ENCODE results near the gene HDLBP. TPM values are rescaled to one million over a fixed set of nuclear protein-coding genes. Genes with fewer than 3 reads are reported as not detected.
A peak's percentile ranks its signal among the peaks of the same experiment; 100 is the strongest.
"Not testable (repeated sequence)": the region's sequence is repeated elsewhere in the genome, so short reads cannot be mapped to it uniquely, and the experiment has no call there.

HDLBP gene
- total RNA-seq, 2 experiments from 2014 or later, result 278 to 297 TPM

GRCh38 chr2:241323778-241324177 is 8.3 kb upstream of the HDLBP start:
- Mint-ChIP-seq H3K4me3 (no peak overlapping the region), H3K9me3 (no peaks in the 10 kb centered on the region), H3K4me1 (ENCODE audit: low read depth) (peaks cover 55% of the 10 kb centered on the region), H3K36me3 (ENCODE audit: low read depth) (peaks cover 47% of the 10 kb centered on the region), H3K27ac (no peak overlapping the region), H3K27me3 (ENCODE audit: low read depth) (no peaks in the 10 kb centered on the region)
- CTCF ChIA-PET, result no interaction called here
- no peak for DNase-seq
- intact Hi-C loops (cut with micrococcal nuclease), result no loop called here

GRCh38 chr2:241321886-241322285 is 6.4 kb upstream of the HDLBP start:
- Mint-ChIP-seq H3K9me3 (no peaks in the 10 kb centered on the region), H3K27ac (peak overlapping the region; percentile 6), H3K27me3 (ENCODE audit: low read depth) (no peaks in the 10 kb centered on the region), H3K4me3 (no peak overlapping the region), H3K36me3 (ENCODE audit: low read depth) (peaks cover 48% of the 10 kb centered on the region), H3K4me1 (ENCODE audit: low read depth) (peaks cover 73% of the 10 kb centered on the region)
- CTCF ChIA-PET, result no interaction called here
- no peak for DNase-seq
- intact Hi-C loops (cut with micrococcal nuclease), result no loop called here

- CTCF ChIA-PET, result no interaction called here
- Mint-ChIP-seq H3K36me3 (ENCODE audit: low read depth) (peaks cover 53% of the 10 kb centered on the region), H3K27me3 (ENCODE audit: low read depth) (no peaks in the 10 kb centered on the region), H3K9me3 (no peaks in the 10 kb centered on the region), H3K4me3 (no peak overlapping the region), H3K4me1 (ENCODE audit: low read depth) (peaks cover 73% of the 10 kb centered on the region), H3K27ac (no peak overlapping the region)
- no peak for DNase-seq
- intact Hi-C loops (cut with micrococcal nuclease), result no loop called here
Observed at GRCh38 chr2:241321033-241321432, 5.6 kb upstream of the HDLBP start.

DNA sequence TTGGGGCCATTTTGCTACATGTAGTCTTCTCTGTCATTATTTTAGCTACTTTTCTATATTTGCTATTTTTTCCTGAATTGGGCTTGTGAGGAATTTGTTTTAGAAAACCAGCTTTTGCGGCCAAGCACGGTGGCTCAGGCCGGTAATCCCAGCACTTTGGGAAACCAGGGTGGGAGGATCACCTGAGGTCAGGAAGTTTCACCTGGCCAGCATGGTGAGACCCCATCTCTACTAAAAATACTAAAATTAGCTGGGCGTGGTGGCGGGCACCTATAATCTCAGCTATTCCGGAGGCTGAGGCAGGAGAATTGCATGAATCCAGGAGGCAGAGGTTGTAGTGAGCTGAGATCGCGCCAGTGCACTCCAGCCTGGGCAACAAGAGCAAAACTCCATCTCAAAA is 4.9 kb upstream of the HDLBP start:
- Mint-ChIP-seq H3K9me3 (no peaks in the 10 kb centered on the region), H3K4me1 (ENCODE audit: low read depth) (peaks cover 73% of the 10 kb centered on the region), H3K27ac (peak overlapping the region; percentile 43), H3K36me3 (ENCODE audit: low read depth) (peaks cover 50% of the 10 kb centered on the region), H3K27me3 (ENCODE audit: low read depth) (no peaks in the 10 kb centered on the region), H3K4me3 (peak overlapping the region; percentile 43)
- no peak for DNase-seq
- intact Hi-C loops (cut with micrococcal nuclease), result no loop called here
- CTCF ChIA-PET, result no interaction called here

GRCh38 chr2:241318830-241319229 is 3.4 kb upstream of the HDLBP start:
- intact Hi-C loops (cut with micrococcal nuclease), result loop anchor here (5.0 kb wide), 2 partner anchors 368 to 1182 kb away; partner anchors contain the start of genes COPS9 and DTYMK
- peak overlapping the region; percentile 14 for H3K4me3 Mint-ChIP-seq
- H3K9me3 Mint-ChIP-seq; DNase-seq; CTCF ChIA-PET; H3K27me3 Mint-ChIP-seq (ENCODE audit: low read depth); H3K27ac Mint-ChIP-seq: not testable (repeated sequence)
- peaks cover 66% of the 10 kb centered on the region for H3K4me1 Mint-ChIP-seq (ENCODE audit: low read depth)
- H3K36me3 Mint-ChIP-seq (ENCODE audit: low read depth), result peaks cover 41% of the 10 kb centered on the region

GRCh38 chr2:241317391-241317790 is 1.9 kb upstream of the HDLBP start:
- Mint-ChIP-seq H3K9me3 (no peaks in the 10 kb centered on the region), H3K36me3 (ENCODE audit: low read depth) (peaks cover 37% of the 10 kb centered on the region), H3K27me3 (ENCODE audit: low read depth) (no peaks in the 10 kb centered on the region), H3K27ac (peak overlapping the region; percentile 100), H3K4me3 (peak overlapping the region; percentile 100), H3K4me1 (ENCODE audit: low read depth) (peaks cover 71% of the 10 kb centered on the region)
- CTCF ChIA-PET, result no interaction called here
- intact Hi-C loops (cut with micrococcal nuclease), result loop anchor here (5.0 kb wide), 2 partner anchors 370 to 1180 kb away; partner anchors contain the start of genes COPS9 and DTYMK
- DNase-seq, result no peak

DNA sequence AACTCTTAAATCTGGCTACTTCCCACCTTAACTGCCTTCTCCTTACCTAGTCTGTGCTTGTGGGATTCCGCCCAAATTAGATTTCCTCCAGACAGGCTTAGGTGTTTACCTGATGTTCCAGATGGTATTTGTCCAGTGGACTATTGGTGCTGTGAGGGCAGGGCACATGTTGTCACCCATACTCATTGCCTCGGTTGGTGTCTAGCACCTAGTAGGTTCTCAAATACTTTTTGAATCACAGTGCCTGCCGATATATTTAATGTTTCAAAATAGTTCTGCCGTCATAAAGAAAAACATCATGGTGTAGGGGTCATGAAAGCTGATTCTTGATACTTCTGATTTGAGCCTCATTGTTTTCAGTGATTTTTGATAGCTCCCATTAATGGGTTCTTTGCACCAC is 1.4 kb upstream of the HDLBP start:
- Mint-ChIP-seq H3K27ac (peak overlapping the region; percentile 100), H3K36me3 (ENCODE audit: low read depth) (peaks cover 36% of the 10 kb centered on the region), H3K4me3 (peak overlapping the region; percentile 100), H3K27me3 (ENCODE audit: low read depth) (no peaks in the 10 kb centered on the region), H3K4me1 (ENCODE audit: low read depth) (peaks cover 71% of the 10 kb centered on the region), H3K9me3 (no peaks in the 10 kb centered on the region)
- intact Hi-C loops (cut with micrococcal nuclease), result loop anchor here (1.0 to 5.0 kb wide), 4 partner anchors 19 to 1180 kb away; partner anchors contain the start of genes COPS9 and DTYMK
- CTCF ChIA-PET, result interaction anchor here (0.6 kb wide), 1 partner anchor 27 kb away, joined by 3 read pairs; no protein-coding TSS in a partner anchor
- peak; percentile 16 for DNase-seq

DNA sequence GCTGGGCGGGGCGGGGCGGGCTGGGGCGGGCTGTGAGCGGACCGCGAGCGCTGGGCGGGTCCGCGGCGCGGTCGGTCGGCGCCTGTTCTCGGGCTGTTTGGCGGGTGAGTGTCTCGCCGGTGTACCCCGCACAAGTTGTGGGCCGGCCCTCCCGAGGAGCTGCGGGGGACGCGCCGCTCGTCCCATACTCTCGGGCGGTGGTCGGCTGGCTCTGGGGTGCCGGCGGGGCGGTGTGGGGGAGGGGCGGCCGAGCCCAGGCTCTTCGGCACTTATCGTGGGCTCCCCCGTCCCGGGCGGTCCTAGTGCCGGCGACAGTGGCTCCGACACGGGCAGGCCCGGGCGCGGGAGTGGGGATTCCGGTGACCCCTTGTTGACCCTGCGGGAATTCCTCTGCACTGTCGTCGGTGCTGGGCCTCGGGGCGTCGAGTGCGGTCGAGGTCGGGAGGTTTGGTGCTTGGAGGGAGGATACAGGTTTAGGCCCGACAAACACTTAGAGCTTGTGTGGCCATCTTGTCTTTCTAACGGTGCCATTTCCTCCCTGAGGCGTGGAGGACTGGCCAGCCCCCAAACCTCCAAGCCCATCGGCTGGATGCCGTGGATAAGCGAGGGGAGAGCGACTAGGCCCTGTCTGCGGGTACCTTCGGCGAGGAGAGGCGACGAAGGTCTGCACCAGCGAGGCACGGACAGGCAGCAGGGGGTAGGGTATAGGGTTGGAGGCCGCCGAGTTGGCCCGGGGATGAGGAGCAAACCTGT is 583 bp upstream of the HDLBP start, which contains the start of gene SEPTIN2:
SEPTIN2 (plus strand) TSS at position 47 of the 753 bp plus-strand sequence. CDS start 8,308 bp downstream, outside the sequence.
- Mint-ChIP-seq H3K9me3 (no peaks in the 10 kb centered on the region), H3K27me3 (ENCODE audit: low read depth) (no peaks in the 10 kb centered on the region), H3K27ac (peak within 1 kb of the TSS; percentile 100), H3K4me3 (peak within 1 kb of the TSS; percentile 100), H3K4me1 (ENCODE audit: low read depth) (peaks cover 71% of the 10 kb centered on the region), H3K36me3 (ENCODE audit: low read depth) (peaks cover 31% of the 10 kb centered on the region)
- peak; percentile 75 for DNase-seq
- CTCF ChIA-PET, result interaction anchor here (0.7 kb wide), 1 partner anchor 159 kb away, joined by 3 read pairs; no protein-coding TSS in a partner anchor
- intact Hi-C loops (cut with micrococcal nuclease), result loop anchor here (1.0 to 5.0 kb wide), 16 partner anchors 20 to 1179 kb away; partner anchors contain the start of genes ATG4B, CAPN10, COPS9 and DTYMK

DNA sequence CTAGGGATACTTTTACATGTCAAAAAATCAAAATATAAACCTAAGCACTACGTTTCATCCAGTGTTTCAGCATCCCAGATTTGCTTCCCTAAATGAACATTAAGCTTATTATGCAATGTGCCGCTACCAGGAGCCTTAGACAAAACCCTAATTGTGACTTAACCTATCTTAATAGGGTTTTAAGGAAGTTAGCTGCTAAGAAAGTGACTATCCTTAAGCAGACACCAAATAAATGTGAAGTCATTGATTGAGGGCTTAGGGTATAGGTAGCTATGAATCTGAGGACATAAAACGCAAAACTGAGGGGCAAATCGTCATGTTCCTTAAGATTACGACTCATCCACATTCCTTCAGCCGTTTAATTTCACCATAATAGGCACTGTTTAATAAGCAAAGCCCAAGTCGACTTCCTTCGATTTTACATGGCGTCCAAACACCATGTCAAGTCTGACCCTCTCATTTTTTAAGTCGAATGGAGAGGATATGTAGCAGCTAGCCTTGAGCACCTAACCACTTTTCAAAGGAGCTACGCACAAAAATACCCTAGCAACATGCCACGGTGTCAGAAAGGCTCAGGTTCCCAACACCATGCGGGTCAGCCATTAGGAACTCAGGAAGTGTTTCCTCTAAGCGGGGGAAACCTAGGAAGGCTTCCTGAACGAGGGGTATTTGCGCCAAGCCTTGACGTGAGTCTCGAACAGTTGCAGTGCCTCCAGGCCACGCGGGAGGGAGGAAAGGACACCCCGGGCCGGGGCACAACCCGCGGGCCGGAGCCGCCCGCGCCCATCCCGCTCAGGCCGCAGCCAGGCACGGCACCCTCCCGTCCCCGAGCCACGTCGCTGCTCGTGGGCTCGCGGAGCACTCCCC is 1.0 kb downstream of the HDLBP start:
- peak; percentile 40 for DNase-seq
- Mint-ChIP-seq H3K27me3 (ENCODE audit: low read depth) (no peaks in the 10 kb centered on the region), H3K4me1 (ENCODE audit: low read depth) (peaks cover 70% of the 10 kb centered on the region), H3K27ac (peak overlapping the region; percentile 100), H3K36me3 (ENCODE audit: low read depth) (peaks cover 24% of the 10 kb centered on the region), H3K9me3 (no peaks in the 10 kb centered on the region), H3K4me3 (peak overlapping the region; percentile 100)
- intact Hi-C loops (cut with micrococcal nuclease), result loop anchor here (1.0 to 5.0 kb wide), 14 partner anchors 42 to 1177 kb away; partner anchors contain the start of genes ATG4B, CAPN10, COPS9 and DTYMK
- CTCF ChIA-PET, result interaction anchor here (1.2 kb wide), 1 partner anchor 372 kb away, joined by 3 read pairs; the partner anchor contains the start of gene DTYMK

GRCh38 chr2:241313543-241314095 is 1.9 kb downstream of the HDLBP start:
- H3K27ac Mint-ChIP-seq, result peak overlapping the region; percentile 30
- peak overlapping the region; percentile 100 for H3K4me3 Mint-ChIP-seq
- H3K36me3 Mint-ChIP-seq (ENCODE audit: low read depth), result peaks cover 21% of the 10 kb centered on the region
- no peaks in the 10 kb centered on the region for H3K9me3 Mint-ChIP-seq
- H3K27me3 Mint-ChIP-seq (ENCODE audit: low read depth), result no peaks in the 10 kb centered on the region
- intact Hi-C loops (cut with micrococcal nuclease), result loop anchor here (2.0 kb wide), 4 partner anchors 41 to 753 kb away; partner anchors contain the start of genes DUSP28 and MTERF4
- CTCF ChIA-PET, result no interaction called here
- peaks cover 70% of the 10 kb centered on the region for H3K4me1 Mint-ChIP-seq (ENCODE audit: low read depth)
- no peak for DNase-seq

DNA sequence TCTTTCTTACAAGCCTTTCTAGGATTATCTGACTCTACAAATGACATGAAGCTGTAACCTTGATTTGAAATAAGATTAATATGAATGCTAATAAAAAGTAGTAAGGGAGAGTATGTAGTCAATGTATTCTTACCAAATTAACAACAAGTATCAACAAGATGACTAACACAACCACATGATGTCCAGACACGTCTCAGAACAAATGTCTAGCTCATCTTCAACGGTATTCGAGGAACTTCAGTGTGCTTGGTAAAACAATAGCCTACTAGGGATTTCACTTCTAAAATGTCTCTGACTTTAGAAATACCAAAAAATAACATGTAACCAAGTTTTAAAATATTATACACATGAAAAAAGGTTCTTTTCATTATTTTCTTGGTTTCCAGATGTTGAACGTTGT is 3.4 kb downstream of the HDLBP start:
- DNase-seq, result no peak
- H3K4me1 Mint-ChIP-seq (ENCODE audit: low read depth), result peaks cover 66% of the 10 kb centered on the region
- CTCF ChIA-PET, result no interaction called here
- no peaks in the 10 kb centered on the region for H3K9me3 Mint-ChIP-seq
- intact Hi-C loops (cut with micrococcal nuclease), result no loop called here
- H3K36me3 Mint-ChIP-seq (ENCODE audit: low read depth), result peaks cover 10% of the 10 kb centered on the region
- no peak overlapping the region for H3K4me3 Mint-ChIP-seq
- no peaks in the 10 kb centered on the region for H3K27me3 Mint-ChIP-seq (ENCODE audit: low read depth)
- no peak overlapping the region for H3K27ac Mint-ChIP-seq

All from activated naive CD4-positive, alpha-beta T cell treated with anti-CD3 and anti-CD28 coated beads for 36 hours (primary cell).